Measurements from ENCODE around the gene ZNF20.

ZNF20 gene

DNA sequence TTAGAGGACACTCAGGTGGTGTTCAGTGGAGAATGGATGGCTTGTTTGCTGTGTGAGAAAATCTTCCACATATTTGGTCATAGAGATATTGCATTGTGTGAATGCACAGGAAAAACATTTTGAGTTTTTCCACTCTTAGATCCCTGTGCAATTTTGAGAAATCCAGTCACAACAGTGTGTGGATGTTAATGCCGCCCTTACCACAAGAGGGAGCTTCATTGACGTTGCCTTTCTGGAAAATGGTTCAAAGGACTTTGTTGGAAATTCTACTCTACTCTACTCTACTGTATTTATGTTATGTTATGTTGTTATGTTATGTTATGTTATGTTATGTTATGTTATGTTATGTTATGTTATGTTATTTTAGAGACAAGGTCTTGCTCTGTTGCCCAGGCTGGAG, 13.4 kb downstream of the ZNF20 start:
- Histone ChIP-seq H3K4me3 (ENCODE audit: low read length) (no peak overlapping the region), H4K20me1 (ENCODE audit: insufficient read depth, low read length) (no peaks in the 10 kb centered on the region), H3K9me3 (ENCODE audit: insufficient read depth, low read length) (no peaks in the 10 kb centered on the region), H3K27me3 (ENCODE audit: low read depth, low read length) (no peaks in the 10 kb centered on the region), H3K36me3 (replicated peaks; ENCODE audit: low read depth, low read length) (peaks cover 16% of the 10 kb centered on the region), H3K4me1 (ENCODE audit: low read length) (no peaks in the 10 kb centered on the region), H3K27ac (ENCODE audit: low read length) (no peak overlapping the region), H3K79me2 (ENCODE audit: low read length) (no peaks in the 10 kb centered on the region), H3K9ac (ENCODE audit: low read length) (no peak overlapping the region), H3K4me2 (ENCODE audit: low read length) (no peak overlapping the region), H2AFZ (ENCODE audit: low read depth, low read length) (no peak overlapping the region)
- TF ChIP-seq, protein P1, sequence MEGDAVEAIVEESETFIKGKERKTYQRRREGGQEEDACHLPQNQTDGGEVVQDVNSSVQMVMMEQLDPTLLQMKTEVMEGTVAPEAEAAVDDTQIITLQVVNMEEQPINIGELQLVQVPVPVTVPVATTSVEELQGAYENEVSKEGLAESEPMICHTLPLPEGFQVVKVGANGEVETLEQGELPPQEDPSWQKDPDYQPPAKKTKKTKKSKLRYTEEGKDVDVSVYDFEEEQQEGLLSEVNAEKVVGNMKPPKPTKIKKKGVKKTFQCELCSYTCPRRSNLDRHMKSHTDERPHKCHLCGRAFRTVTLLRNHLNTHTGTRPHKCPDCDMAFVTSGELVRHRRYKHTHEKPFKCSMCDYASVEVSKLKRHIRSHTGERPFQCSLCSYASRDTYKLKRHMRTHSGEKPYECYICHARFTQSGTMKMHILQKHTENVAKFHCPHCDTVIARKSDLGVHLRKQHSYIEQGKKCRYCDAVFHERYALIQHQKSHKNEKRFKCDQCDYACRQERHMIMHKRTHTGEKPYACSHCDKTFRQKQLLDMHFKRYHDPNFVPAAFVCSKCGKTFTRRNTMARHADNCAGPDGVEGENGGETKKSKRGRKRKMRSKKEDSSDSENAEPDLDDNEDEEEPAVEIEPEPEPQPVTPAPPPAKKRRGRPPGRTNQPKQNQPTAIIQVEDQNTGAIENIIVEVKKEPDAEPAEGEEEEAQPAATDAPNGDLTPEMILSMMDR (IDR thresholded peaks at IDR 0.05; ENCODE audit: low read depth, low read length): peak; percentile 62
- TF ChIP-seq EZH2phosphoT487 (IDR thresholded peaks at IDR 0.05; ENCODE audit: low read depth): no peak

DNA sequence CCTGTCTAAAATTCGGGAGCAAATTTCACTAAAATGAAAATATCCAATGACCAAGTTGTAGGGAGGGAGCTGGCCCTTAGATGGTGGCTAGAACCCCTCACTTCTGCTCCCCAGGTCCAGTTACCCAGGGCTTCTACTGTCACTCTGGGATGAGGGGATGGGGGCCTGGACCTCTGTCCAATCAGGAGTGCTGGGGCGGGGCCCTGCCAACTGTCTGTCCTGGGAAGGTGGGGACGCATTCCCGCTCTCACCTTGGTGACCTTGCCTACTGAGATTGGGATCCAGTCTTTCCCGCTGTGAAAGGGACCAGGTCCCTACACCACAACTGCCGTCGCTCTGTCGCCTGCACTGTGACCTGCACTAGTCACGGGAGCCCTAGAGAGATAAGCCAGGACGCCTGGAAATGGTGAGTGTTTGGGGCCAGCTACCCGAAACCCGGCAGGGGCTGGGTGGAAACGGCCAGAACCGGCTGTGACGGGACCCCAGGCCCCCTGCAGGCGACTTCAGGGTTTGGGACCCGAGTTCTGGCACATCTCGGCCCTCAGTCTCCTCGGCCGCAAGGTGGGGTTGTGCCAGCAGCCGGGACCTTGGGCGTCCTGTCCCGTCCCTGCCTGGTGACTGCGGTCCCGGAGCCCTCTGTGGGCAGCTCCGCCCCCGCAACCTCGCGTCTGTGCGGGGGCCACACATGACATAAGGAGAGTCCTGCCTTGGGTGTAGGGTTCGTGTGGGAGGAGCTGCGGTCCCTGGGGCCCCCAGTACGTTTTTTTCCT, 22.8 kb downstream of the ZNF20 start:
- TF ChIP-seq EZH2phosphoT487 (IDR thresholded peaks at IDR 0.05; ENCODE audit: low read depth): no peak
- TF ChIP-seq, protein P1 (IDR thresholded peaks at IDR 0.05; ENCODE audit: low read depth, low read length): no peak
- H3K36me3 ChIP-seq (replicated peaks; ENCODE audit: low read depth, low read length): peaks cover 24% of the 10 kb centered on the region
- H3K9me3 ChIP-seq (ENCODE audit: insufficient read depth, low read length): no peaks in the 10 kb centered on the region
- no peak overlapping the region for H3K4me2 ChIP-seq (ENCODE audit: low read length)
- no peak overlapping the region for H3K27ac ChIP-seq (ENCODE audit: low read length)
- no peak overlapping the region for H3K4me3 ChIP-seq (ENCODE audit: low read length)
- H3K4me1 ChIP-seq (ENCODE audit: low read length): no peaks in the 10 kb centered on the region
- H3K27me3 ChIP-seq (ENCODE audit: low read depth, low read length): no peaks in the 10 kb centered on the region
- no peaks in the 10 kb centered on the region for H4K20me1 ChIP-seq (ENCODE audit: insufficient read depth, low read length)
- H3K79me2 ChIP-seq (ENCODE audit: low read length): no peaks in the 10 kb centered on the region
- H2AFZ ChIP-seq (ENCODE audit: low read depth, low read length): no peak overlapping the region
- H3K9ac ChIP-seq (ENCODE audit: low read length): no peak overlapping the region

- Histone ChIP-seq H2AFZ (ENCODE audit: low read depth, low read length) (no peak overlapping the region), H3K79me2 (ENCODE audit: low read length) (no peaks in the 10 kb centered on the region), H3K27ac (ENCODE audit: low read length) (no peak overlapping the region), H3K4me1 (ENCODE audit: low read length) (no peaks in the 10 kb centered on the region), H3K36me3 (replicated peaks; ENCODE audit: low read depth, low read length) (peaks cover 55% of the 10 kb centered on the region), H3K9ac (ENCODE audit: low read length) (no peak overlapping the region), H4K20me1 (ENCODE audit: insufficient read depth, low read length) (no peaks in the 10 kb centered on the region), H3K4me3 (ENCODE audit: low read length) (no peak overlapping the region), H3K9me3 (ENCODE audit: insufficient read depth, low read length) (no peaks in the 10 kb centered on the region), H3K4me2 (ENCODE audit: low read length) (no peak overlapping the region), H3K27me3 (ENCODE audit: low read depth, low read length) (no peaks in the 10 kb centered on the region)
- TF ChIP-seq, protein P1 (IDR thresholded peaks at IDR 0.05; ENCODE audit: low read depth, low read length): no peak
- no peak for TF ChIP-seq EZH2phosphoT487 (IDR thresholded peaks at IDR 0.05; ENCODE audit: low read depth)
Measured at GRCh38 chr19:12113121-12113520, 27.0 kb downstream of the ZNF20 start.

GRCh38 chr19:12112701-12113100, 27.4 kb downstream of the ZNF20 start:
- Histone ChIP-seq H3K27me3 (ENCODE audit: low read depth, low read length) (no peaks in the 10 kb centered on the region), H3K9ac (ENCODE audit: low read length) (no peak overlapping the region), H4K20me1 (ENCODE audit: insufficient read depth, low read length) (no peaks in the 10 kb centered on the region), H3K79me2 (ENCODE audit: low read length) (no peaks in the 10 kb centered on the region), H3K9me3 (ENCODE audit: insufficient read depth, low read length) (no peaks in the 10 kb centered on the region), H3K36me3 (replicated peaks; ENCODE audit: low read depth, low read length) (peaks cover 55% of the 10 kb centered on the region), H3K4me2 (ENCODE audit: low read length) (no peak overlapping the region), H3K4me3 (ENCODE audit: low read length) (no peak overlapping the region), H3K27ac (ENCODE audit: low read length) (no peak overlapping the region), H2AFZ (ENCODE audit: low read depth, low read length) (no peak overlapping the region), H3K4me1 (ENCODE audit: low read length) (no peaks in the 10 kb centered on the region)
- TF ChIP-seq, protein P1 (IDR thresholded peaks at IDR 0.05; ENCODE audit: low read depth, low read length): no peak
- TF ChIP-seq EZH2phosphoT487 (IDR thresholded peaks at IDR 0.05; ENCODE audit: low read depth): no peak
